Right renal pelvis (tissue), 4 donors: Measurements from ENCODE around the gene KRT37. TPM values are rescaled to one million over a fixed set of nuclear protein-coding genes. Genes with fewer than 3 reads are reported as not detected.
"Not testable (repeated sequence)": the region's sequence is repeated elsewhere in the genome, so short reads cannot be mapped to it uniquely, and the experiment has no call there.

ENCODE experiments used
- DNase-seq, 4 donors: peaks; one replicate each; pipeline ENCODE4 v3.0.0-alpha.2; 2013; ENCODE audit warnings: low read depth in 4 of 4, low spot score in 3 of 4, missing footprints in 1 of 4
- polyA plus RNA-seq, 4 donors: library from polyadenylated mRNA; unstranded; fragments of 120-200 nt; gene quantifications; one replicate each; pipeline ENCODE4 v1.2.1, GENCODE V29; 2013; ENCODE audit not compliant: insufficient read length in 4 of 4

KRT37 gene
- polyA plus RNA-seq, 4 donors = not detected

GRCh38 chr17:41407226-41407625 lies 17.2 kb downstream of the KRT37 start:
- no peak for DNase-seq

- no peak for DNase-seq
Measured at GRCh38 chr17:41406205-41406604, 18.2 kb downstream of the KRT37 start.

GRCh38 chr17:41404024-41404671 lies 20.2 kb downstream of the KRT37 start:
- DNase-seq = no peak

- DNase-seq = no peak
Measured at GRCh38 chr17:41403404-41404023, 20.9 kb downstream of the KRT37 start.

- no peak for DNase-seq
Measured at GRCh38 chr17:41402161-41402560, 22.2 kb downstream of the KRT37 start.

- no peak for DNase-seq
Measured at GRCh38 chr17:41396996-41397660, 27.3 kb downstream of the KRT37 start, which contains the start of gene KRT31. KRT31 (minus strand) TSS chr17:41397608; CDS start chr17:41397539, 69 bp downstream.

- no peak for DNase-seq
Measured at GRCh38 chr17:41396340-41396739, 28.0 kb downstream of the KRT37 start.

GRCh38 chr17:41395611-41396010 lies 28.8 kb downstream of the KRT37 start:
- no peak for DNase-seq

GRCh38 chr17:41395044-41395443 lies 29.3 kb downstream of the KRT37 start:
- DNase-seq = not testable (repeated sequence)

GRCh38 chr17:41394254-41394996 lies 30.0 kb downstream of the KRT37 start:
- no peak for DNase-seq

GRCh38 chr17:41393826-41394225 lies 30.6 kb downstream of the KRT37 start:
- no peak for DNase-seq

- DNase-seq = no peak
Measured at GRCh38 chr17:41393294-41393693, 31.1 kb downstream of the KRT37 start.

- no peak for DNase-seq
Measured at GRCh38 chr17:41392278-41392677, 32.1 kb downstream of the KRT37 start.

GRCh38 chr17:41391535-41391934 lies 32.9 kb downstream of the KRT37 start:
- no peak for DNase-seq

- no peak for DNase-seq
Measured at GRCh38 chr17:41390411-41390938, 33.9 kb downstream of the KRT37 start.

- no peak for DNase-seq
Measured at GRCh38 chr17:41387670-41388069, 36.7 kb downstream of the KRT37 start.

GRCh38 chr17:41386227-41386626 lies 38.2 kb downstream of the KRT37 start:
- DNase-seq = no peak

- no peak for DNase-seq
Measured at GRCh38 chr17:41383690-41384089, 40.7 kb downstream of the KRT37 start.

- DNase-seq = no peak
Measured at GRCh38 chr17:41382394-41382793, 42.0 kb downstream of the KRT37 start.

- not testable (repeated sequence) for DNase-seq
Measured at GRCh38 chr17:41381943-41382342, 42.4 kb downstream of the KRT37 start, which contains the start of gene KRT34. KRT34 (minus strand) TSS chr17:41382306; CDS start chr17:41382246, 60 bp downstream.

- not testable (repeated sequence) for DNase-seq
Measured at GRCh38 chr17:41380091-41380490, 44.3 kb downstream of the KRT37 start.
